GM18505 (cell line): ENCODE measurements around the gene EPHB3.
A peak's percentile ranks its signal among the peaks of the same experiment; 100 is the strongest.

Experiments
- ATAC-seq: cut with Tn5 transposase; IDR thresholded peaks from one replicate; pipeline ENCODE4 v1.9.1; 2021; ENCODE audit not compliant: unreplicated experiment
- POLR2A ChIP-seq: IDR thresholded peaks from 4 replicates; pipeline ENCODE4 v1.6.1; 2011; ENCODE audit warnings: borderline replicate concordance; ENCODE audit not compliant: insufficient read depth, insufficient read length; ENCODE audit errors: extremely low read depth

The EPHB3 gene

DNA sequence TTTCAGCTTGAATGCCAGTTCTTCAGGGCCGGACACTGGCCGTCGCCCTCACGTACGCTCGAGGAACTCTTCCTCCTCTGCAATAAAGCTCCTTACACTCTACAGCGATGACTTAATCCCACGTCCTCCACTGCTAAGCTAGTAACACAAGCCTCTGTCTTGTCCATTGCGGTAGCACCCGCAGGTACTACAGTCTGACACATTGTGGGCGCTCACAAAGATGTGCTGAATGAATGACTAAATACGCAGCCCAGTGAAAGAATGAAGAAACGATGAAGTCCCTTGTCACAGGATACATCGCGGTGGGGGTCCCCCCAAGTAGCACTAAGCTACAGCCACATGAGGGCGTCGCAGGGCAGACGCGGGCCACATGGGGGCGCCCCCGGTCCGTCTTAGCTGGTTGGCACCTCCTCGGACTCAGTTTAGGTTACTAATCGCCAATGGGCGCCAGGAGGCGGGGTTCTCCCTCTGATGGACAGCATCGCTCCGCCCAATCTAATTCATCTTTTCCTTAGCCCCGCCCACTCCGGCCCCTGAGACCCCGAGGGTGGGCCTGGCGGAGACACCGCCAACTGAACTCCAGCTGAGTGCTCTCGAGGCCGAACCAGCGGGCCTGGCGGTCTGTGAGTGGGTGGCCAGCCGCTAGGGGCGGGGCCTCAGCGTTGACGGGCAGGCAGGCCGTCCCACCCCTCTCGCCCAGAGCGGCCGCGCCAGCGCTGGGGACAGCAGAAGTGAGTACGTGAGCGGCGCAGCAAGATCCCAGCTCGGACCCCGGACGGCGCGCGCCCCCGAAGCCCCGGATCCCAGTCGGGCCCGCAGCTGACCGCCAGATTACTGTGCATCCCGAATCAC is at the start of gene EPHB3:
Gene EPHB3, plus strand, starts transcription at position 725 of the 852 bp plus-strand sequence. CDS start 451 bp downstream, outside the sequence.
- TF ChIP-seq POLR2A: no peak
- peak; percentile 78 for ATAC-seq

DNA sequence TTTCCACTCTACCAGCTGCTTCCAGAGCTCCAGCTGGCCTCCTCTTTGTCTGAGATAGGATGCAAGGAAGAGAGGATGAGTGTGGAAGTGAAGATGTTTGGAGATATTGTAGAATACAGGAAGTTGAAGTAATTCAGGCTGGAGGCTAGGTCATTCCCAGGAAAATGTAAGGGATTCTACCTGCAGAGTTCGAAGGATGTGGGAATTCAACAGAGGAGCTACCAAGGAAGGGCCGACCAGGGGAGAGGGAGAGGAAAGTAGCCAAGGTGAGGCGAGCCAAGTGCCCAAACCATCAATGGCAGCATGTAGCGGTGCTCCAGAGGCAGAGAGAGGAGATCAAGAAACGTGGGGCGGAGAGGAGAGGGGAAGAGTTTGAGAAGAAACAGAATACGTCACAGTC is 49.0 kb upstream of the EPHB3 start:
- TF ChIP-seq POLR2A: no peak

DNA sequence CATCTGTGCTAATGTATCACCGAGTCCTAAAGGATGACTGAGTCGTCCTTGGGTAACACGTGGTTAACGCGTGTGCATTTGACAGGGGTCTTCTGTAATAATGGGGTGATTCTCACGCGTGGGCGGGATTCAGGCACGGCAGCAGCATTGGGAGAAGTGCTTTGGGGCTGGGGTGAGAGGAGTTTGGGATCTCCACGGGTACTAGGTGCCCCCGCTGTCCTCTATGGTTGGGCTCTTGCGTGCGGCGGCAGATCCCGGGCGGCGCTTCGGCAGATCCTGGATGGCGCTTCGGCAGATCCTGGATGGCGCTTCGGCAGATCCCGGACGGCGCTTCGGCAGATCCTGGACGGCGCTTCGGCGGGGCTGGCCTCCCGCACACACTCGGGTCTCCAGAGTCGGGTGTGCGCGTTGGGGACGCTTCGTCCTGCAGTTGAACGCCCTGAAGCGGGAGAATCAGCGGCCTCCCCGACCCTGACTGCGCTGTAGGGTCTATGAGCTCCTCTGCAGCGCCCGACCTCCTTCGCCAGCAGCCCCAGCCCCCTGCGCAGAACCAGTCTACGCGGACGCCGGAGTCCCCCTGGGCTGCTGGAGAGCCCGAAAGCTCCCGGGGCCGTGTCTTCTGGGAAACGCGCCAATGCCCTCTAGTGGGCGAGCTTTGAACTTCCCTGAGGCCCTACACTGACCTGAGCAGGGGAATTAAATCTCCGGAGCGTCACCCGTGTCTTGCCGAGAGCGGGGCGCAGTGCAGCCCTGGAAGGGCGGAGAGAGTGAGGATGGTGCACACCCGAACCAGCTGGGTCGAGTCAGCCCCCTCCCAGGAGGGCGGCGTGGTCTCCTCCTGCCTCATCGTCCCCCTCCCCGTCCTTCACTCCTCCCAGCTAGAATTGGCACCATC is 48.1 kb upstream of the EPHB3 start:
- peak; percentile 81 for ATAC-seq
- no peak for TF ChIP-seq POLR2A

More for the DNA sequence above, 49.0 kb upstream of the EPHB3 start:
- ATAC-seq: no peak

DNA sequence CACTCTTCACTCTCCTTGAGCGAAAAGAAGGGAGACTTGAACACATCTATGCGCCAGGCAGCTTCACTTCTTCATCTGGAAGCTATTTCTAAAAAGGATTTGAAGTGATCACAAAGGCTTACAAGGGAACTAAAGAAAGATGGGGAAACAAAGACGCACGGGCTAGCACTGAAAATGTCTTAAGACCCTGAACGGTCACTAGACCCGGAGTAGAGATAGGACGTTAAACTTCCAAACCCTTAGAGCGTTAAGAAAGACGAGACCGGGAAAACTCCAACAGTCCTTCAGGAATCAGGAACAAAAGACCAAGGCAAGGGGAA is 47.5 kb upstream of the EPHB3 start:
- no peak for ATAC-seq

DNA sequence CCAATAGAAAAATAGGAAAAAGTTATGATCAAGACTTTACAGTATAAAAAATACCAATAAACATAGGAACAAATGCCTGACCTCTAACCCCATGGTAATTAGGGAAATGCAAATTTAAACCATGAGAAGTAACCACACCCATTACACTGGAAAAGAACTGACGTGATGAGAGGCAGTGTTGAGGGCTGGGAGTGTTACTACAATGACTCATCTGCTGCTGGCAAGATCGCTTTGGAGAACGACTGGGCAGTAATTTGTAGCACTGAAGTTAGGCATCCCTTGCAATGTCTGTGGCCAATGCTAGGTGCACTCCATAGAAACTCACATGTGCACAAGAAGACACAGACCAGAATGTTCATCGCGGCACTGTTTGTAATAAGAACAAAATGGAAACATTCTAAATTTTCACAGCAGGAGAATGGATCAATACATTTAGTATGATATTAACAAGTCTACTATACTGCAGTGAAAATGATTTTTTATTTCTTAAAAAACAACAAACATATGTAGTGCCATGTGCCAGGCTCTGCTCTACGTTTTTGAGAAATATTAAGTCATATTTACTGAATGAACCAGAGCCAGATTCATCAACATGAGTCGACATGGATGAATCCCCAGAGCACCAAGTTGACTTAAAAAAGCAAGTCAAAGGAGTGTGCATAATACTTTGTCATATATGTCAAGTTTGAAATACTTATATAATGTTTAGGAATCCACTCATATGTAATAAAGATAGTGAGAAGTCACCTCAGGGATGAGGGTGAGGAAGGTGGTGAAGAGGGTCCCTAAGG is 37.6 kb upstream of the EPHB3 start:
- no peak for TF ChIP-seq POLR2A
- no peak for ATAC-seq

More for the DNA sequence above, 47.5 kb upstream of the EPHB3 start:
- no peak for TF ChIP-seq POLR2A

DNA sequence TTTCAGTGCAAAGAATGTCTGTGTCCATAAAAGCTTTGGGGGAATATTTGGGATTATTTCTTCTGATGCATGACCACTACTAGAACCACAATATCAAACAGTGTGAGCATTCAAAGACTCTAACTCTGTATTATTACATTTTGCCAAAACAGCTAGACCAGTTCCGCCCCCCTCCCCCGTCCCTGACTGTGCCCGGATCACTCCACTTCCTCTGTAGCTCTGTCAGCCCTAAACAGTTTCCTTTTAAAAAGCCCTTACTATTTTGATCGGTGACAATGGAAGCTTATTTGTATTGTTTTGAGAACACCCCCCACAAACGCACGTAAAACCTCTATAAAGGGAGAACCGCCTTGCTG is 36.6 kb upstream of the EPHB3 start:
- no peak for ATAC-seq
- no peak for TF ChIP-seq POLR2A

DNA sequence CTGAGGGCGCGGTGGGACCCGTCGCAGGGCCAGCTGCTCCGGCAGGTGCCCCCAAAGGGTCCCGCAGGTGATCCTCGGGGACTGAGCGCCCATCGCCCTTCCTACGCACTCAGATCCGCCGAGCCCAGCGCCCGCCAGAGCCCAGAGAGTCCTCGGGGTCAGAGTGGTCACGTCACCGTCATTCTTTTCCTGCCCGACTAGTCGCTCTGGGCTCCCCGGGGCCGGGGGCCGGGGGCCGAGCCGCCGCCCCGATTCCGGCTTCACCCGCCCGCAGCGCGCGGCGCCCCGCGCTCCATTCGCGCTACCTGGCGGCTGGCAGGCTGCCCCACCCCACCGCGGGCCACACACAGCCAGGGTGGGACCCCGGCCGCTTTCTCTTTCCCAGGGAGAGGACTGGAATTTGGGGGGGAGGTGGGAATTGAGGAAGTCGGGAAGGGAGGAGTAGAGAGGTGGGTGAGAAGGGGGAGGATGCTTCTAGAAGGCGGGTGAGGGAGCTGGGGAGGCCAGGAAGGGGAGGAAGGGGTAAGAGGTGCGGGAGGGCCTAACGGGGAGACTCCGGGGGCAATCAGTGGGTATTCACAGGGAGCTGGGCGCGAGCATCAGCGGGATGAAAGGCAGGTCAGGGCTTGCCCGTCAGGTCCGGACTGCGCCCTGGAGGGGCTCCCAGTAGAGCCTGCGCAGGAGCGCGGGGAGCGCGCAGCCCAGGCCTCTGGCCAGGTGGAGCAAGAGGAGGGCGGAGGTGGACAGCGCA is 36.1 kb upstream of the EPHB3 start:
- no peak for TF ChIP-seq POLR2A
- ATAC-seq: no peak

DNA sequence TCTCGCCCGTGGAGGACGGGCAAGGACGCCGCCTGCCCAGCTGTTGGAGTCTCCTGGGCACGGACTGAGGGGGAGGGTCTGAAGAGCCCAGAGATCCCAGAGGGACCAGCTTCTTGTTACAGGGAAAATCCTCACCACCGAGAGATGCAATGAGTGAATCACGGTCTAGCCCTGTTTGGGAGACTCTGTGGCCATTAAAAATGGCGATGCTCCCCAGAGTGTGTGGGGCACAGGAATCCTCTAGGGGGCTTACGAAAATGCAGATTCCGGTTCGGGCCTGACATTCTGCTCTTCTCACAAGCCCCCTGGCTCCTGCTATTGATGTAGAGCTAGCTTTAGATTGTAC is 35.5 kb upstream of the EPHB3 start:
- ATAC-seq: no peak
- TF ChIP-seq POLR2A: no peak

DNA sequence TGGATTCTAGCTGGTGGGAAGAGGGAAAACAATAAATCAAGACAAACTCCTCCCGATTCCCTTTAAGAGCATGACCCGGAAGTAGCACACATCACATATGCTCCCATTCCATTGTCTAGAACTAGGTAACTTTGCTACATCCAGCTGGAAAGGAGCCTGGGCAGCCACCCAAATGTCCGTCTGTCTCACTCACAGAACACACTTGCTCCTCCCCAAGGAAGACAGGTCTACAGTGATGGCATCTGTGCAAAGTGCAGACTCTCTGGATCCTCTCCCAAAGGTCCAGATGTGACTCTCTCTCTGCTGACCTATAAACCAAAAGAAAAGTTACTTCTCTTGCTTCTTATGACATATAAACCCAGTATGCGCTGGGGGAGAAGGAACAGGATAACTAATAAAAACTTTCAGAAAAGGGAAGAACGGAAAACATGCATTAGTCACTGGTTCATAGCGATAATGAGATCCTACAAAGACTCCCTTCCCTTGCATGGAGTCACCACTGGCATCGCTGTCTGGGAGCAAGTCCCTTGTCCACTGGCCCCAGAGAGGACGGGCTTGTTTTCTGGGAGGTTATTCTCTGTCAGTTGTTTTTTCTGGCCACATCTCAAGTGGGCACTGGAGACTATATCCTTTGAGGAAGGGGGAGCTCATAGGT is 29.8 kb upstream of the EPHB3 start:
- no peak for TF ChIP-seq POLR2A
- no peak for ATAC-seq

DNA sequence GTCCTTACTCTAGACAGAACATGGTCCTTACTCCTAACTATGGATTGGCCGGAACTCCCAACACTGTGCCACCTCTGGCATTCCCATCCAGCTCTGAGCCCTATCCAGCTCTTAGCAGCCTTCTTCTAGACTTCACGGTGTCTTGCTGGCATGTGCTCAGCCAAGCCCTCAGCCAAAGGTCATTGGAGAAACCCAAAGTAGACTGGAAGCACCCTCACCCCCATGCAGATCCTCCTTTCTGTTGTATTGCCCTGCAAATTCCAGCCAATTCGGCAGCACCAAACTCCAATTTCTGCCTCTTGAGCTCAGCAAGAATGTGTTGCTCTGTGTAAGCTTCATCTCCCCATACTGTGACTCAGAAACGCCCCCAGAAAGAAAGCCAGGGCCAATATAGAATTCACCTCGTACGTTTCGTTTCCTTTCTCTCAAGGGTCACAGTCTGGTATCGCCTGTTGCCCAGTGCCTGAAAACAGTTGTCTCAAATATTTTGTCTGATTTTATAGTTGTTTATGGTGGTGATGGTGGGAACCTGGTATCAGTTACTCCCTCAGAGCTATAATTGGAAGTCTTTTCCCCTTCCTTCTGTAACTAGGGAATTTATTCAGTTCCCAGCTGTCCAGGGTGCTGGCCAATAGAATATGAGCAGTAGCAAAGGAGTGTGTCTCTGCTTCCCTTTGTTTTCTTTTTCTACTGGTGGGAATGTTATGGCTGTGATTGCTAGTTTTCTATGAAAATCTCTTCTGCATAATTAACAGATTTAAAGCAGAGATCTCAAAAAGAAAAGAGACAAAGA is 28.4 kb upstream of the EPHB3 start:
- TF ChIP-seq POLR2A: no peak
- no peak for ATAC-seq

DNA sequence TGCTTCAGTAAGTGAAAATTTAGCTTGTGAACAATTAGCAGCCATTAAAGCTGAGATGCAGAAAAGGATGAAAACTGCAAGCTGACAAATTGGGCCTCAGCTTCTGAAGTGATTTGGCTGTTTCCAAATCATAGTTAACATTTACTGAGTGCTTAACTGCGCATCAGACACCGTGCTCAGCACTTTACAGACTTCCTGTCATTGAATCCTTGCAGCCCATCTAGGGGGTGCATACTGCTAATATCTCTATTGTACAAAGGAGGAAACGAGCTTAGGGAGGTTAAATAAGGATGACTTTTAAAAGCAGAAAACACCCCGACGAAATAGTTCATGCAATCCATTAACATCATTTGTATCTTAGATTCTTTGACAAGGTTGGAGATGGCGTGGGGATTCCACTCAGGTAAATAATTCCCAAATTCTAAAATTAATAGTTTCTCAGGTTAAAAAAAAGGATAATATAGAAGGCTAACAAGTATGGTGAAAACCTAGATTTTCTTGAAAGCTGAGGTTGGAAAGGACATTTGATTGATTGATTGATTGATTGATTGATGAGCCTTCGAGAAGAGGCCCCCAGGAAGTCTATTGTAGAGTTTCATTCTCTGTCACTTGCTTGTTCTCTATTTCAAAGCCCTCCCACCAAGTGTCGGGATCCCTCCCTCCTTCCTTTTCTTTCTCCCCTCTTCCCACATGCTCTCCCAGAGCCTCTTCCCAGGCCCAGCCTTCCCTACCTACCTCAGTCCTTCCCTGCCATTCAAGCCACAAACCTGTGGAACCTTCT is 23.5 kb upstream of the EPHB3 start:
- no peak for ATAC-seq
- no peak for TF ChIP-seq POLR2A

DNA sequence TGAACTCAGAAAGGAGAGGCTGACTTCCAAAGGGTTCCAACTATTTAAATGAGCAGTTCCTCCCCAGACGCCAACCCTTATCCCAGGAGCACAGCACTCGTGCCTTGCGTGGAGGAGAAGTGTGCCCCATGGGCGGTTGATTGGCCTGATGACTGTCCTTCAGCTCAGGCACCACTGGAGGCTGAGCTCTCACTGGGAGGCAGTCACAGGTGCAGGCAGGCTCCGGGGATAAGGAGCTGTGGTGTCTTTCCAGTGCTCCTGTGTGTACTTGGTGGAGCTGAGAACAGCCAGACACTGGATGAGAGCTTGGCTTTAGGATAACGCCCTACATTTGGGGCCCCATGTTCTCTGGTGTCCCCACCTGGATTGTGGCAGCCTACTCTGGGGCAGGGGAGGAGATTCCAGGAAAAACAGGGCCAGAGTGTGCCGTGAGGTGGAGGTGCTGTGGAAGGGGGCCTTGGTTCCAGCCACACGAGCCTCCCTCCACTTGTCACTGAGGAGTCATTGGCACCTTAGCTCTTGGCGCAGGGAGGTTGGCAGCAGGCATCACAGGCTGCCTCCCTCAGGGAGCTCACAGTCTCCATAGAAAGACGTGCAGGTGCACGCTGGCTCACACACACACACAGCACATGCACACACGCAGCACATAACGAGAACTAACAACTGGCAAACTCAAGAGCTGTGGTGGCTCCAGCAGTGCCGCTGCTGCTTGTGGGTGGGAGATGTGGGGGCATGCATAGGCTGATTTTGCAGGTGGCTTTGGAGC is 22.7 kb upstream of the EPHB3 start:
- no peak for ATAC-seq
- no peak for TF ChIP-seq POLR2A
